Measurements from ENCODE around the gene CCN2. TPM values are rescaled to one million over a fixed set of nuclear protein-coding genes. Genes with fewer than 3 reads are reported as not detected.
"Not testable (repeated sequence)": the region's sequence is repeated elsewhere in the genome, so short reads cannot be mapped to it uniquely, and the experiment has no call there.

CCN2 gene
- total and polyA plus RNA-seq, 5 donors from 2014 or later, result not detected

- H3K4me1 ChIP-seq (ENCODE audit: control insufficient read depth, insufficient read depth, low read length, poor library complexity, severe bottlenecking), result peaks cover 6% of the 10 kb centered on the region
- Mint-ChIP-seq H3K36me3 (no peaks in the 10 kb centered on the region), H3K27ac (no peak overlapping the region), H3K4me1 (peaks cover 0 to 13% (median 9%) of the 10 kb centered on the region in 4 donors), H3K27me3 (peaks cover 12% of the 10 kb centered on the region), H3K4me3 (no peak overlapping the region), H3K9me3 (no peaks in the 10 kb centered on the region)
- no peaks in the 10 kb centered on the region for H3K9me3 ChIP-seq (ENCODE audit: control insufficient read depth in 2 of 2, low read length in 2 of 2)
- H3K27me3 ChIP-seq (ENCODE audit: control insufficient read depth, insufficient read depth, low read length), result peaks cover 11% of the 10 kb centered on the region
- ATAC-seq (ENCODE audit: low read depth in 2 of 2) (no peak), DNase-seq (no peak)
- H3K36me3 ChIP-seq (ENCODE audit: control insufficient read depth, insufficient read depth, low read length), result no peaks in the 10 kb centered on the region
- no peak overlapping the region for H3K4me3 ChIP-seq (ENCODE audit: low read depth, low read length)
- H3K27ac ChIP-seq (ENCODE audit: insufficient read depth, low read length, poor library complexity, severe bottlenecking), result no peak overlapping the region
These were observed 41.0 kb downstream of the CCN2 start for GRCh38 chr6:131910219-131910589.

- H3K4me1 Mint-ChIP-seq, result peaks cover 0 to 10% (median 9%) of the 10 kb centered on the region in 4 donors
- H3K27ac ChIP-seq (ENCODE audit: insufficient read depth, low read length, poor library complexity, severe bottlenecking), result no peak overlapping the region
- no peak overlapping the region for H3K27ac Mint-ChIP-seq
- DNase-seq (peak; percentile 39 to 74 (median 67)), ATAC-seq (ENCODE audit: low read depth in 2 of 2) (peak; percentile 79 to 83)
- H3K4me3 ChIP-seq (ENCODE audit: low read depth, low read length), result peak overlapping the region; percentile 27
- peak overlapping the region in 1 of 4 donors; percentile 7 for H3K4me3 Mint-ChIP-seq
- H3K9me3 ChIP-seq (ENCODE audit: control insufficient read depth in 2 of 2, low read length in 2 of 2), result no peaks in the 10 kb centered on the region
- no peaks in the 10 kb centered on the region for H3K36me3 Mint-ChIP-seq
- H3K27me3 ChIP-seq (ENCODE audit: control insufficient read depth, insufficient read depth, low read length), result peaks cover 11% of the 10 kb centered on the region
- no peaks in the 10 kb centered on the region for H3K9me3 Mint-ChIP-seq
- peaks cover 12% of the 10 kb centered on the region for H3K27me3 Mint-ChIP-seq
- H3K4me1 ChIP-seq (ENCODE audit: control insufficient read depth, insufficient read depth, low read length, poor library complexity, severe bottlenecking), result peaks cover 6% of the 10 kb centered on the region
- no peaks in the 10 kb centered on the region for H3K36me3 ChIP-seq (ENCODE audit: control insufficient read depth, insufficient read depth, low read length)
These were observed 41.6 kb downstream of the CCN2 start for GRCh38 chr6:131909408-131910218.

- DNase-seq; H3K36me3 ChIP-seq (ENCODE audit: control insufficient read depth, insufficient read depth, low read length): not testable (repeated sequence)
These were observed 42.4 kb downstream of the CCN2 start for GRCh38 chr6:131908787-131909186.

GRCh38 chr6:131903734-131904133 lies 47.4 kb downstream of the CCN2 start:
- not testable (repeated sequence) for H3K27ac Mint-ChIP-seq; H3K9me3 ChIP-seq (ENCODE audit: control insufficient read depth in 2 of 2, low read length in 2 of 2); H3K27ac ChIP-seq (ENCODE audit: insufficient read depth, low read length, poor library complexity, severe bottlenecking); H3K4me3 ChIP-seq (ENCODE audit: low read depth, low read length); H3K36me3 Mint-ChIP-seq; DNase-seq; H3K4me3 Mint-ChIP-seq; H3K4me1 Mint-ChIP-seq; ATAC-seq (ENCODE audit: low read depth in 2 of 2); H3K4me1 ChIP-seq (ENCODE audit: control insufficient read depth, insufficient read depth, low read length, poor library complexity, severe bottlenecking); H3K27me3 Mint-ChIP-seq; H3K27me3 ChIP-seq (ENCODE audit: control insufficient read depth, insufficient read depth, low read length); H3K36me3 ChIP-seq (ENCODE audit: control insufficient read depth, insufficient read depth, low read length); H3K9me3 Mint-ChIP-seq

More at GRCh38 chr6:131908787-131909186, 42.4 kb downstream of the CCN2 start:
- not testable (repeated sequence) for H3K9me3 Mint-ChIP-seq; ATAC-seq (ENCODE audit: low read depth in 2 of 2); H3K9me3 ChIP-seq (ENCODE audit: control insufficient read depth in 2 of 2, low read length in 2 of 2); H3K4me3 Mint-ChIP-seq; H3K27ac ChIP-seq (ENCODE audit: insufficient read depth, low read length, poor library complexity, severe bottlenecking); H3K36me3 Mint-ChIP-seq; H3K4me3 ChIP-seq (ENCODE audit: low read depth, low read length); H3K27ac Mint-ChIP-seq; H3K4me1 ChIP-seq (ENCODE audit: control insufficient read depth, insufficient read depth, low read length, poor library complexity, severe bottlenecking)
- Mint-ChIP-seq H3K27me3 (peaks cover 12% of the 10 kb centered on the region), H3K4me1 (peaks cover 0 to 10% (median 9%) of the 10 kb centered on the region in 4 donors)
- H3K27me3 ChIP-seq (ENCODE audit: control insufficient read depth, insufficient read depth, low read length), result peaks cover 10% of the 10 kb centered on the region

GRCh38 chr6:131901326-131901873 lies 49.8 kb downstream of the CCN2 start:
- not testable (repeated sequence) for ATAC-seq (ENCODE audit: low read depth in 2 of 2); H3K27me3 ChIP-seq (ENCODE audit: control insufficient read depth, insufficient read depth, low read length); H3K36me3 Mint-ChIP-seq; H3K36me3 ChIP-seq (ENCODE audit: control insufficient read depth, insufficient read depth, low read length); DNase-seq; H3K4me3 Mint-ChIP-seq; H3K9me3 ChIP-seq (ENCODE audit: control insufficient read depth in 2 of 2, low read length in 2 of 2); H3K9me3 Mint-ChIP-seq; H3K27me3 Mint-ChIP-seq; H3K4me3 ChIP-seq (ENCODE audit: low read depth, low read length); H3K27ac Mint-ChIP-seq; H3K4me1 Mint-ChIP-seq; H3K4me1 ChIP-seq (ENCODE audit: control insufficient read depth, insufficient read depth, low read length, poor library complexity, severe bottlenecking); H3K27ac ChIP-seq (ENCODE audit: insufficient read depth, low read length, poor library complexity, severe bottlenecking)

- Histone ChIP-seq H3K9me3 (ENCODE audit: control insufficient read depth in 2 of 2, low read length in 2 of 2) (peaks cover 0 to 2% of the 10 kb centered on the region in 2 experiments), H3K27ac (ENCODE audit: insufficient read depth, low read length, poor library complexity, severe bottlenecking) (no peak overlapping the region), H3K4me1 (ENCODE audit: control insufficient read depth, insufficient read depth, low read length, poor library complexity, severe bottlenecking) (no peaks in the 10 kb centered on the region), H3K4me3 (ENCODE audit: low read depth, low read length) (no peak overlapping the region), H3K27me3 (ENCODE audit: control insufficient read depth, insufficient read depth, low read length) (no peaks in the 10 kb centered on the region), H3K36me3 (ENCODE audit: control insufficient read depth, insufficient read depth, low read length) (no peaks in the 10 kb centered on the region)
- H3K27me3 Mint-ChIP-seq, result no peaks in the 10 kb centered on the region
- DNase-seq (no peak), ATAC-seq (ENCODE audit: low read depth in 2 of 2) (no peak)
- no peak overlapping the region for H3K27ac Mint-ChIP-seq
- H3K4me1 Mint-ChIP-seq, result peaks cover 0 to 5% (median under 1%) of the 10 kb centered on the region in 4 donors
- no peak overlapping the region for H3K4me3 Mint-ChIP-seq
- no peaks in the 10 kb centered on the region for H3K36me3 Mint-ChIP-seq
- H3K9me3 Mint-ChIP-seq, result peaks cover 0 to 7% (median 3%) of the 10 kb centered on the region in 7 donors
These were observed 50.9 kb downstream of the CCN2 start for GRCh38 chr6:131900231-131900630.

- no peaks in the 10 kb centered on the region for H3K4me1 ChIP-seq (ENCODE audit: control insufficient read depth, insufficient read depth, low read length, poor library complexity, severe bottlenecking)
- DNase-seq (no peak), ATAC-seq (ENCODE audit: low read depth in 2 of 2) (no peak)
- H3K27me3 ChIP-seq (ENCODE audit: control insufficient read depth, insufficient read depth, low read length), result peaks cover 2% of the 10 kb centered on the region
- Mint-ChIP-seq H3K4me1 (peaks cover 0 to 5% (median under 1%) of the 10 kb centered on the region in 4 donors), H3K36me3 (no peaks in the 10 kb centered on the region), H3K9me3 (peaks cover 0 to 7% (median 3%) of the 10 kb centered on the region in 7 donors), H3K4me3 (no peak overlapping the region), H3K27me3 (no peaks in the 10 kb centered on the region), H3K27ac (no peak overlapping the region)
- peaks cover 0 to 2% of the 10 kb centered on the region in 2 experiments for H3K9me3 ChIP-seq (ENCODE audit: control insufficient read depth in 2 of 2, low read length in 2 of 2)
- H3K27ac ChIP-seq (ENCODE audit: insufficient read depth, low read length, poor library complexity, severe bottlenecking), result no peak overlapping the region
- no peaks in the 10 kb centered on the region for H3K36me3 ChIP-seq (ENCODE audit: control insufficient read depth, insufficient read depth, low read length)
- H3K4me3 ChIP-seq (ENCODE audit: low read depth, low read length), result no peak overlapping the region
These were observed 52.5 kb downstream of the CCN2 start for GRCh38 chr6:131898718-131899117.
